DOHH2 (cell line): ENCODE data around the gene RELN.

Experiments
- H3F3A ChIP-seq: fragments of 200-600 bp; sonication (generic), shearing (Covaris generic); 2 replicates; pipeline ENCODE4 v1.6.0; 2016; ENCODE audit warnings: antibody characterized with exemption, mild to moderate bottlenecking; ENCODE audit not compliant: control insufficient read depth, insufficient read depth
- H3K27ac ChIP-seq: fragments of 200-600 bp; sonication (generic); 2 replicates; pipeline ENCODE4 v1.5.1; 2014; ENCODE audit warnings: low read depth, mild to moderate bottlenecking, low read length, moderate library complexity
- H3K27me3 ChIP-seq: fragments of 200-600 bp; sonication (generic); 2 replicates; pipeline ENCODE4 v1.6.1; 2014; ENCODE audit warnings: mild to moderate bottlenecking, low read length, mixed read lengths; ENCODE audit not compliant: control insufficient read depth
- H3K36me3 ChIP-seq: fragments of 200-600 bp; sonication (generic); 2 replicates; pipeline ENCODE4 v1.6.1; 2014; ENCODE audit warnings: mild to moderate bottlenecking, low read length, moderate library complexity, mixed read lengths; ENCODE audit not compliant: control insufficient read depth
- H3K4me1 ChIP-seq: fragments of 200-600 bp; sonication (generic); 2 replicates; pipeline ENCODE4 v1.6.1; 2014; ENCODE audit warnings: mild to moderate bottlenecking, low read length, mixed read lengths; ENCODE audit not compliant: control insufficient read depth
- H3K4me2 ChIP-seq: fragments of 200-600 bp; sonication (generic); 2 replicates; pipeline ENCODE4 v1.6.0; 2014; ENCODE audit warnings: mild to moderate bottlenecking, low read length, moderate library complexity
- H3K4me3 ChIP-seq: fragments of 200-600 bp; sonication (generic); 2 replicates; pipeline ENCODE4 v1.5.1; 2014; ENCODE audit warnings: mild to moderate bottlenecking, low read length, mixed read lengths
- H3K79me2 ChIP-seq: fragments of 200-600 bp; sonication (generic); 2 replicates; pipeline ENCODE4 v1.6.1; 2014; ENCODE audit warnings: mild to moderate bottlenecking, low read length, mixed read lengths; ENCODE audit not compliant: control insufficient read depth
- H3K9me2 ChIP-seq: fragments of 200-600 bp; sonication (generic); replicated peaks from 2 replicates; pipeline ENCODE4 v1.6.1; 2014; ENCODE audit warnings: mild to moderate bottlenecking, low read length, mixed read lengths; ENCODE audit not compliant: control insufficient read depth
- H3K9me3 ChIP-seq: fragments of 200-600 bp; sonication (generic); 2 replicates; pipeline ENCODE4 v1.6.1; 2014; ENCODE audit warnings: antibody characterized with exemption, low read length, mixed read lengths; ENCODE audit not compliant: control insufficient read depth, insufficient read depth
- H4K20me1 ChIP-seq: fragments of 200-600 bp; sonication (generic); 2 replicates; pipeline ENCODE4 v1.6.0; 2014; ENCODE audit warnings: low read depth, mild to moderate bottlenecking, antibody characterized with exemption, low read length, moderate library complexity; ENCODE audit not compliant: control insufficient read depth, insufficient read depth
- CTCF ChIP-seq: fragments of 200-600 bp; sonication (generic); IDR thresholded peaks from one replicate; pipeline ENCODE4 v1.5.1; 2014; ENCODE audit warnings: antibody characterized with exemption, mild to moderate bottlenecking, low read depth, low read length; ENCODE audit not compliant: poor library complexity, severe bottlenecking
- EZH2phosphoT487 ChIP-seq: fragments of 200-600 bp; sonication (generic); IDR thresholded peaks from 2 replicates; pipeline ENCODE4 v1.6.1; 2017; ENCODE audit warnings: borderline replicate concordance, mild to moderate bottlenecking, antibody characterized with exemption, low read length, moderate library complexity, mixed read lengths

RELN gene

GRCh38 chr7:103866919-103867318 lies 122.5 kb downstream of the RELN start:
- no peak overlapping the region for H3K4me3 ChIP-seq
- H4K20me1 ChIP-seq: no peaks in the 10 kb centered on the region
- TF ChIP-seq EZH2phosphoT487: no peak
- no peak for TF ChIP-seq CTCF
- no peak overlapping the region for H3K4me2 ChIP-seq
- no peaks in the 10 kb centered on the region for H3K79me2 ChIP-seq
- no peaks in the 10 kb centered on the region for H3K9me2 ChIP-seq
- no peaks in the 10 kb centered on the region for H3K36me3 ChIP-seq
- no peaks in the 10 kb centered on the region for H3K27me3 ChIP-seq
- H3K9me3 ChIP-seq: no peaks in the 10 kb centered on the region
- H3K4me1 ChIP-seq: no peaks in the 10 kb centered on the region
- H3F3A ChIP-seq: no peaks in the 10 kb centered on the region
- no peak overlapping the region for H3K27ac ChIP-seq

- H3F3A ChIP-seq: no peaks in the 10 kb centered on the region
- H3K36me3 ChIP-seq: no peaks in the 10 kb centered on the region
- no peak overlapping the region for H3K4me2 ChIP-seq
- H3K27me3 ChIP-seq: no peaks in the 10 kb centered on the region
- no peak overlapping the region for H3K27ac ChIP-seq
- no peaks in the 10 kb centered on the region for H4K20me1 ChIP-seq
- no peaks in the 10 kb centered on the region for H3K9me3 ChIP-seq
- H3K79me2 ChIP-seq: no peaks in the 10 kb centered on the region
- H3K4me1 ChIP-seq: no peaks in the 10 kb centered on the region
- H3K4me3 ChIP-seq: no peak overlapping the region
- TF ChIP-seq EZH2phosphoT487 (no peak), CTCF (no peak)
- no peaks in the 10 kb centered on the region for H3K9me2 ChIP-seq
Measured at GRCh38 chr7:103865442-103865841, 124.0 kb downstream of the RELN start.

- no peaks in the 10 kb centered on the region for H3K9me3 ChIP-seq
- TF ChIP-seq EZH2phosphoT487 (no peak), CTCF (no peak)
- no peaks in the 10 kb centered on the region for H4K20me1 ChIP-seq
- no peaks in the 10 kb centered on the region for H3K36me3 ChIP-seq
- H3K9me2 ChIP-seq: no peaks in the 10 kb centered on the region
- no peaks in the 10 kb centered on the region for H3K79me2 ChIP-seq
- H3K4me3 ChIP-seq: no peak overlapping the region
- no peaks in the 10 kb centered on the region for H3F3A ChIP-seq
- no peaks in the 10 kb centered on the region for H3K4me1 ChIP-seq
- H3K27ac ChIP-seq: no peak overlapping the region
- H3K27me3 ChIP-seq: no peaks in the 10 kb centered on the region
- H3K4me2 ChIP-seq: no peak overlapping the region
Measured at GRCh38 chr7:103862302-103863035, 127.0 kb downstream of the RELN start.
